NT2/D1 (cell line): ENCODE measurements around the gene CAMK2D.

Experiments used
- DNase-seq: peaks from one replicate; pipeline ENCODE4 v3.0.0-alpha.2; 2011; ENCODE audit warnings: low read depth, low spot score
- H3K27me3 ChIP-seq: 2 replicates; pipeline ENCODE4 v1.6.0; 2011; ENCODE audit warnings: mild to moderate bottlenecking; ENCODE audit not compliant: insufficient read length, insufficient read depth
- H3K36me3 ChIP-seq: 2 replicates; pipeline ENCODE4 v1.6.1; 2011; ENCODE audit warnings: mild to moderate bottlenecking, low read length, mixed read lengths; ENCODE audit not compliant: insufficient read depth, insufficient read length
- H3K4me1 ChIP-seq: 2 replicates; pipeline ENCODE4 v1.5.1; 2011; ENCODE audit not compliant: insufficient read depth, insufficient read length
- H3K4me3 ChIP-seq: 2 replicates; pipeline ENCODE4 v1.5.1; 2011; ENCODE audit warnings: low read depth; ENCODE audit not compliant: insufficient read length
- H3K9ac ChIP-seq: 2 replicates; pipeline ENCODE4 v1.6.0; 2011; ENCODE audit warnings: low read depth; ENCODE audit not compliant: insufficient read length
- H3K9me3 ChIP-seq: 2 replicates; pipeline ENCODE4 v1.5.1; 2011; ENCODE audit warnings: mild to moderate bottlenecking, low read length; ENCODE audit not compliant: insufficient read depth
- SUZ12 ChIP-seq: IDR thresholded peaks from 2 replicates; pipeline ENCODE4 v1.6.1; 2011; ENCODE audit not compliant: insufficient read length, insufficient read depth; ENCODE audit errors: extremely low read depth
- YY1 ChIP-seq: IDR thresholded peaks from 2 replicates; pipeline ENCODE4 v1.6.1; 2011; ENCODE audit not compliant: insufficient read length, insufficient read depth
- ZNF274 ChIP-seq: IDR thresholded peaks from 2 replicates; pipeline ENCODE4 v1.6.1; 2011; ENCODE audit warnings: mild to moderate bottlenecking, low read depth, low read length

Gene CAMK2D

DNA sequence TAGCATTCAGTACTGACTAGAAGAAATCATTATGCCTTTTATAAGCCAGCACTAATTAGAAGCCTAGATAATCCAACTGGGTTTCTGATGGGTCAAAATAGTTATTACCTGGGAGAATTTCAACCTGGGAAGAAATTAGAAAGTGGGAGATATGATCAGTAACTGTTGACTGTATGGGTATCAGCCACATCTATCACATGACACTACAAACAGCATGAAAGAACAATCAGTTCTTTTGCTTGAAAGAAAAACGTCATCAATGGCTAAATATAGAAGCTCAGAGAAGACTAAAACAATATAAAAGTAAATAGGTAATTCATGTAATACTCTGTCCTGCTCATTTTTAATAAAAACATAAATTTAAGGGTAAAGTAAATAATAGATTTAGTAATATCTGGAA lies 145.1 kb downstream of the CAMK2D start:
- no peak for DNase-seq
- Histone ChIP-seq H3K4me3 (no peak overlapping the region), H3K36me3 (no peaks in the 10 kb centered on the region), H3K4me1 (no peaks in the 10 kb centered on the region), H3K9ac (no peak overlapping the region), H3K27me3 (no peaks in the 10 kb centered on the region), H3K9me3 (no peaks in the 10 kb centered on the region)
- no peak for TF ChIP-seq YY1
- TF ChIP-seq SUZ12, result no peak
- TF ChIP-seq ZNF274, result no peak

DNA sequence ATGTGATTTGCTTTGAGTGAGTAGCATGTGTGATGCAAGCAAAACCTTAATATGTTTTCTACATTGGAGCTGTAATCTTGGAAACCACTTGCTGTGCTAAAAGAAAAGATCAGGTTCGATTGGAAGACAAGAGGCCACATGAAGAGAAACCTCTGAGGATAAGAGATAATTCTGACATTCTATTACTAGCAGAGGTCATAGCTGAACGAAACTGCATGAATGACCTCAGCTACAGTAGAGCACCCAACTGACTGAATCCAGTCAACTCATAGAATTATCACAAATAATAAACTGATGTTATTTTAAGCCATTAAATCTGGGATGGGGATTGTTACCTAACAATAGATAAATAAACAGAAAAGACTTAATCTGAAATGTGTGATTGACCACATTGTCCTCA lies 147.1 kb downstream of the CAMK2D start:
- Histone ChIP-seq H3K27me3 (no peaks in the 10 kb centered on the region), H3K9me3 (no peaks in the 10 kb centered on the region), H3K4me3 (no peak overlapping the region), H3K4me1 (no peaks in the 10 kb centered on the region), H3K9ac (no peak overlapping the region), H3K36me3 (no peaks in the 10 kb centered on the region)
- TF ChIP-seq ZNF274 (no peak), SUZ12 (no peak), YY1 (no peak)
- no peak for DNase-seq

DNA sequence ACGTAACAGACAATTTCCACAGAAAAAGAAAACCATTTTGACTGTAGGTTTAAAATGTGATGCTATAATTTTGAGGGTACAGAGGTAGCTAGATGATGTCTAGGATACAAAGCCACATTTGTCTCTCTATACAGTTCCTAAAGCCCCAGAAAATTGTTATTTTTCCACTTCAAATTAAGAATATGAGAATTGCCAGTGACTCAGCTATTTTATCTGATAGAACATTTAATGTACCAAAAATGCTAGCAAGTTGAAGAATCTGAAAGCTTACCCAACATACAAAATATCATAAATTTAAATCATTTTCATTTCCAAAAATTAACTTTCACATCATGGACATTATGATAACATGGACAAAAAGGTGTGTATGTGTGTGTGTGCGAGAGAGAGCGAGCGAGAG lies 148.0 kb downstream of the CAMK2D start:
- Histone ChIP-seq H3K9ac (no peak overlapping the region), H3K4me3 (no peak overlapping the region), H3K36me3 (peaks cover 2% of the 10 kb centered on the region), H3K4me1 (no peaks in the 10 kb centered on the region), H3K27me3 (no peaks in the 10 kb centered on the region), H3K9me3 (no peaks in the 10 kb centered on the region)
- no peak for DNase-seq
- TF ChIP-seq ZNF274 (no peak), SUZ12 (no peak), YY1 (no peak)

DNA sequence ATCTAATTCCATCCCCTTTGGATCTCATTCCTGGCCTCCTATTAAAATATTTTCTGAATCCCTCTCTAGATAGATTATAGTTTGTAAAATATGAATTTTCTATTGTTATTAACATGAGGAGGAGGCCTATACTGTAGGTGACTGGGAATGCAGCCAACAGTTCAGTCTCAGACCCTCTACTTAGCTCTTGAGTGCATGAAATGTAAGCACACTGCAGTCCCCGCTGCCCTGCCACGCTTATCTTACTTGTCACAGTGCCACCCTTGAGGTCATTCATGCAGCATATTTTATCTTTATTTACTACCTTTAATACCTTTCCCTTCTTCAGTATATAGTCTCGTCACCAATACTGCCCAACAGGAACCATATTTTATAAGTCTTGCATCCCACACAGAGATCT lies 151.0 kb downstream of the CAMK2D start:
- Histone ChIP-seq H3K9me3 (no peaks in the 10 kb centered on the region), H3K4me1 (no peaks in the 10 kb centered on the region), H3K27me3 (no peaks in the 10 kb centered on the region), H3K4me3 (no peak overlapping the region), H3K36me3 (peaks cover 2% of the 10 kb centered on the region), H3K9ac (no peak overlapping the region)
- no peak for TF ChIP-seq SUZ12
- TF ChIP-seq ZNF274, result no peak
- no peak for TF ChIP-seq YY1
- no peak for DNase-seq

DNA sequence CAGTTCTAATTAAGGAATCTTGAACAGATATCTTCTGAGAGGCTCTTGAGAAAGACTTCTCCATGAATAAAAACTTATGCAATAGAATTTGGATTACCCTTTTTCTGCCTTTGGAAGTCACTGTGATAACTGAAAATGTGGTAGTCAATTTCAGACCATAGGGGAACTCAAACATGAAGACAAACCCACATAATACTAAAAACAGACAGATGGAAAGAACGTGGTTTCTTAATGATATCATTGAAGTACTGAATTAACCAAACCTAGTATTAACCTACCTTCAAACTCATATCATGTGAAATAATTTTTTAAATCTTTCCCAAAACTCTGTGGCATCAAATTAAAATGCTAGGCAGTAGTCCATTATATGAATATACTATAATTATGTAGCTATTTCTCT lies 153.5 kb downstream of the CAMK2D start:
- H3K27me3 ChIP-seq, result no peaks in the 10 kb centered on the region
- no peaks in the 10 kb centered on the region for H3K9me3 ChIP-seq
- DNase-seq, result no peak
- TF ChIP-seq YY1 (no peak), ZNF274 (no peak), SUZ12 (no peak)
- peaks cover 2% of the 10 kb centered on the region for H3K36me3 ChIP-seq
- no peaks in the 10 kb centered on the region for H3K4me1 ChIP-seq
- H3K9ac ChIP-seq, result no peak overlapping the region
- H3K4me3 ChIP-seq, result no peak overlapping the region

DNA sequence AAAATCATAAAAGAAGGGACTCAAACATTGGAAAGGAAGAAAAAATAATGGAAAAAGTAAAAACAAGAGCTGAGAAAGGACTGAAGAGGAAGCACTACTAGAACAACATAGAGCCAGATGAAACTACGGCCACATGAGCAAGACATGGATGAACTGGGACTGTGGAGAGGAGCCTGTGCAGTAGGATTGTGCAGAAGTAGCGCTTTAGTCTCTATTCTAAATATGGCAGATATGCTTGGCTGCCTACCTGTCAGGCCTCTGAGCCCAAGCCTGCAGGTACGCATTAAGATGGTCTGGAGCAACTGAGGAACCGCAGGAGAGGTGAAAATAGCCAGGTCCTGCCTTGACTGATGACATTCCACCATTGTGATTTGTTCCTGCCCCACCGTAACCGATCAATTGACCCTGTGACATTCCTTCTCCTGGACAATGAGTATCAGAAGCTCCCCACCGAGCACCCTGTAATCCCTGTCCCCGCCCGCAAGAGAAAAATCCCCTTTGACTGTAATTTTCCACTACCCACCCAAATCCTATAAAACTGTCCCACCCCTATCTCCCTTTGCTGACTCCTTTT lies 154.3 kb downstream of the CAMK2D start:
- Histone ChIP-seq H3K9me3 (no peaks in the 10 kb centered on the region), H3K27me3 (no peaks in the 10 kb centered on the region), H3K9ac (no peak overlapping the region), H3K4me3 (no peak overlapping the region), H3K36me3 (peaks cover 2% of the 10 kb centered on the region), H3K4me1 (no peaks in the 10 kb centered on the region)
- no peak for TF ChIP-seq SUZ12
- DNase-seq, result no peak

DNA sequence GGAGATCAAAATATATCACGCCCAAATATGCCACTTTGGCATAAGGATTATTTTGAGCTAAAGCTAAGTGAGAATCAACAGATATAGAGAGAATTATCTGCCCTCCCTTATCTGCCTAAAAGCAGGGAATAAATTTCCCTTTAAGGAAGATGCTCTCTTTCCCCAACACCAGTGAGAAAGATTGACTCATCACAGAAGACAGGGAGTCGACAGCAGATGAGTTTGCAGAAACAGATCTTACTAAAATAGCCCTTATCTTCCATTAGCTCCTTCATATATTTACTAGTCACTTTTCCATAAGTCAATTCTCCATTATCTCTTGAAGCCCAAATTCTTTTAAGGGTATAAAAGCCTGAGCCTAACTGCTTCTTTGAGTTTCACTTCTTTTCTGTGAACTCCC lies 156.6 kb downstream of the CAMK2D start:
- DNase-seq, result no peak

DNA sequence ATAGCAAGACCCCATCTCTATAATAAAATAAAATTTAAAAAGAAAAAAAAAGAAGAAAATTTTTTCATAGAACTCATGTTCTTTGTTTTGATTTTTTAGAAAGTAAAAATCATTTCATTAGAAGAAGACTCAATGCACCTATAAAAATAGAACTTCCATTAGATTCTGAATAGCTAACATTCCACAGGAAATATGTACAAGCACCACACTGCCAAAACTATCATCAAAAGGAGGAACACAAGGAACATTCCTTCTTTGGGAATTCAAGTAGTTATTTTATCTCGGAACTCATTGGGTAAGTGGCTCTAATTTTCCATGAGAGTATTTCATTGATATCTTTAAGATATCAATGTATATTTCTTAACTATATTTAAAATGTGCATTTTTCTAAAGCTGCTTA lies 157.6 kb downstream of the CAMK2D start:
- no peaks in the 10 kb centered on the region for H3K27me3 ChIP-seq
- H3K4me3 ChIP-seq, result no peak overlapping the region
- TF ChIP-seq YY1 (no peak), SUZ12 (no peak), ZNF274 (no peak)
- no peak for DNase-seq
- no peak overlapping the region for H3K9ac ChIP-seq
- peaks cover 2% of the 10 kb centered on the region for H3K36me3 ChIP-seq
- no peaks in the 10 kb centered on the region for H3K4me1 ChIP-seq
- no peaks in the 10 kb centered on the region for H3K9me3 ChIP-seq

More for the DNA sequence above, 156.6 kb downstream of the CAMK2D start:
- Histone ChIP-seq H3K9ac (no peak overlapping the region), H3K4me3 (no peak overlapping the region), H3K36me3 (peaks cover 2% of the 10 kb centered on the region), H3K9me3 (no peaks in the 10 kb centered on the region), H3K4me1 (no peaks in the 10 kb centered on the region), H3K27me3 (no peaks in the 10 kb centered on the region)
- TF ChIP-seq YY1 (no peak), ZNF274 (no peak), SUZ12 (no peak)
